Stimulated activated CD8-positive, alpha-beta memory T cell treated with anti-CD3 and anti-CD28 coated beads, Interleukin-12 subunit alpha, Interleukin-12 subunit beta, amount 100 ng/mL, for 4 hours (primary cell): ENCODE results near the gene IQCH.
"Not testable (repeated sequence)": the region's sequence is repeated elsewhere in the genome, so short reads cannot be mapped to it uniquely, and the experiment has no call there.

Source experiments
- DNase-seq: peaks from one replicate; pipeline ENCODE4 v3.0.0-alpha.2; 2020; ENCODE audit warnings: low read depth

Gene IQCH

GRCh38 chr15:67397139-67397538 is 142.6 kb downstream of the IQCH start:
- DNase-seq = no peak

DNA sequence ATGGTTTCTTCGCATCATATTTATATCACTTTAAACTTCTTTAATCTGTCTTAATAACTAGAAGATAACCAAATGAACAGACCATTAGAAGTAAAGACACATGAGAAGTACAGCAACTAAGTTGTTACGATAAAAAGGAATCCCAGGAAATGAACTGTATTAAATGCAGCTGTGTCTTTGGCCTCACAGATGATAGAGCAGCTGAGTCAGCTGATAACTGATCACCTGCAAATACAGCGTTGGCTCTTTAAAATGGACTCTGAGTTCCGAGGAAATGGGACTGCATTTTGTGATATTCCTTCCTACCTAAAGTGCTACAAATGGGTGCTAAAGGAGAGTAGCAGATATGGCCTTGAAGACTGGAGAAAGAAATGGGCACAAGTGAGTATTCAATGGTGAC is 145.3 kb downstream of the IQCH start:
- DNase-seq = no peak

DNA sequence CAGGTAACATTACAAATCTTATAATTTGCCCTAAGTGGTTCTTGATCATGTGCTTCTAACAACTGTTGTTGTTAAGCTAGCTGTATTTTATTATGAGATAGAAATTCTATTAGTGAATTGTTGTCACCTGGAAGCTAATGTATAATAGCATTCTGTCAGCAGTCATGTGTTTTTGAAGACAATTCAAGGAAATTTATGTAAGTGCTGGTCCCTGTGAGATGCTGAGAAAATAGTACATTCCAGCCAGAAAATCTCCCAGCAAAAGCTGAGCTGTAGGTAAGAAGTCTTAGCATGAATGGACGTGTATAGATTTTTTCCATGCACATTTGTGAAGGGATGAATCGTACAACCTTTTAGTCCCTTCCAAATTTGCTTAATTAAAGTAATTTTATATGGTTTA is 146.3 kb downstream of the IQCH start:
- DNase-seq = no peak

DNA sequence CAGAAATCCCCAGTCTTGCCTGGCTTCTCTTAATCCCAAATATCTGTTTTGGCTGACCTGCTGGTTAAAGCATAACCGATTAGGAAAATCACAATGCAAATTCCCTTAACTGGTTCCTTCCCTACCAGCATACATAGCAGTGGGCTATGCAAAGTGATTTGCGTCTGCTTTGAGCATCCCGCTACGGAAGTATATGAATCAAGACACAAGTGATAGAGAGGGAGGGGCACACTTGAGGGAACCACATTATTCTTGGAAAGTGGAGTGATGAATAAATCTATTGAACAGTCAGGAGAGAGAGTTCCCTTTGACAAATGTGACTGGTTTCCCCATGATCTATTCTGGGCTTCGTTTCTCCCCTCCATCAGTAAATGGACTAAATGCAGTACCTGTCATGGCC is 146.8 kb downstream of the IQCH start:
- DNase-seq = no peak

DNA sequence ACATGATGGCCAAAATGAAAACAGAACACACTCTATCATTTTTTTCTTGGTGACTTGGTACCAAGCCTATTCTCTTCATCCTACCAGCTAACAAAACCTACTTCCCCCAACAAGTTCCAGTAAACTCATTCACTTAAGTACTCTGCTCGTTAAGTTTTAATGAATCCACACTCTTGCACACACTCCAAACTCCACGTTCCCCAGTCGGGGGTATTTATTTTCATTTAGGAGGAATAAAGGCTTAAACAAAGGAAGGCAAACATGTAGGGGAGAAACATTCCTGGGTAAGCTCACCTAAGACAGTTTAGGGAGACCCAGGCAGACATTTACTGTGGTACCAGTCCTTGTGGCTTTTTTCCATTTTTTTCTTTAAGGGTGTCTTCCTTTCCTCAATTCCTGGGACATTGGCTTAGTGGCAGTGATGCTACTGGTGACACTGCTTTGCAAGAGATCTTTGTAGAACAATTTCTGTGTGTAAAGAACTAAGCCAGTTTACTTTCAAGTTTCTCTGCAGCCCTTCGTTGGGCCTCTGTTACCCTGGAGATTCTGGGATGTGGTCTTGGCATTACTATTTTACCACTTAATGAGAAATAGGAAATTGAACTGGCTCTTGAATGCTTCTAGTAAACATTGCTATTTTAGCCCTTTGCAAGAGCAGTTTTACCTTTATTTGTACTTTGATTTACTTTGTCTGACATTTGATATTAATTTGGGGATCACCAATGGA is 149.0 kb downstream of the IQCH start:
- no peak for DNase-seq

- no peak for DNase-seq
These were observed 150.9 kb downstream of the IQCH start for GRCh38 chr15:67405208-67406191.

GRCh38 chr15:67406257-67406861 is 151.8 kb downstream of the IQCH start:
- DNase-seq = no peak

GRCh38 chr15:67407786-67408185 is 153.2 kb downstream of the IQCH start:
- no peak for DNase-seq

DNA sequence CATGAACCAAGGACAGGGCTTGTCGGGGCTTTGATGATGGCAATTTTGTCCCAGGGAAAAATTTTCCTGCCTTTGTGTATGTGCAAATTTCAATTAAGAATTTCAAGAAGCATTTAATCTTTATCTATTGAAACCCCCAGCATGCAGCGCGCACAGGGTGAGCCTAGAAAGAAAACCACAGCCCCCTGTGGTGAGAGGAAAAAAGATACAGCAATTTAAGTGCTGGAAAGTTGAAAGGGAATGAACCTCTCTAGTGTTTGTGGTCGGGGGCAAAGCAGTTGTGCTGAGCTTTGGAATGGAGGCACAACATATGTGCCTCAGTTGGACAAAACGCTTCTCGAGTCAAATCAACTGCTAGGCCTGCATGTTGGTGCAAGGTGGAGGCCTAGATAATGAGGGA is 154.6 kb downstream of the IQCH start:
- no peak for DNase-seq

GRCh38 chr15:67411486-67411885 is 156.9 kb downstream of the IQCH start:
- no peak for DNase-seq

- DNase-seq = no peak
These were observed 159.3 kb downstream of the IQCH start for GRCh38 chr15:67413770-67414390.

- DNase-seq = no peak
These were observed 160.6 kb downstream of the IQCH start for GRCh38 chr15:67415181-67415580.

DNA sequence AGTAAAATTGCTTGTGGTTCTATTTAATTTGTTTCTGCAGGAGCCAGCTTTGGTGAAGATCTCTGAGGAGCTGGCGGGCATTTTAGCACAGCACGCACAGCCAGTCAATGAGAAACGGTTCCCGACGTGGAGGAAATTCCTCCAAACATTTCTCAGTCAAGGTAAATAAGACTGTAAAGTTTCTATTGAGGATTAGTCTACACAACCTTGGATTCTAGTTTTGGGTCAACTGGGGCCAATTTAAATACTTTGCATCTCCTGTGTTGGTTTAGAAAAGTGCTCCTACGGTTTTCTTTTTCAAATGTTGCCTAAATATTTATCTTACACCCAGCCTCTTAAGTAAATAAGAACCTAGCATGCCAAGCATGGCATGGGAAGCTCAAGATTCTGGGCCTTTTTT is 162.3 kb downstream of the IQCH start:
- DNase-seq = no peak

DNA sequence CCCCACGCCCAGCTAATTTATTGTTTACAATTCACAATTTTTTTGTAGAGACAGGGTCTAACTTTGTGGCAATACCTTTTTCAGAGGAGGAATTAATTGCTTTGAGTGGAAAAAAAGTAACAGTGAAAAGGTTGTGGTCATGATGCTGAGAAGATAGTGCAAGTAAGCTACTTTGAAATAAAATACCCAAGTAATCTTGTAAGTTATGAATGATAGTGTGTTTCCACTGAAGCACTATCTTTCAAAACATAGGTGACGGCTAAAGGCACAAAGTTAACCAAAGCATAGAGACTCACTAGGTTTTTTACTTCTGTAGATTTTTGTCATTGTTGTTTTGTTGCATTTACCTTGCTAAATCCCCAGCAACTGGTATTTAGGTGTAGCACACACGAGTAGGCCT is 165.1 kb downstream of the IQCH start:
- no peak for DNase-seq

- DNase-seq = no peak
These were observed 165.6 kb downstream of the IQCH start for GRCh38 chr15:67420137-67420536.

GRCh38 chr15:67421105-67421504 is 166.5 kb downstream of the IQCH start:
- DNase-seq = no peak

DNA sequence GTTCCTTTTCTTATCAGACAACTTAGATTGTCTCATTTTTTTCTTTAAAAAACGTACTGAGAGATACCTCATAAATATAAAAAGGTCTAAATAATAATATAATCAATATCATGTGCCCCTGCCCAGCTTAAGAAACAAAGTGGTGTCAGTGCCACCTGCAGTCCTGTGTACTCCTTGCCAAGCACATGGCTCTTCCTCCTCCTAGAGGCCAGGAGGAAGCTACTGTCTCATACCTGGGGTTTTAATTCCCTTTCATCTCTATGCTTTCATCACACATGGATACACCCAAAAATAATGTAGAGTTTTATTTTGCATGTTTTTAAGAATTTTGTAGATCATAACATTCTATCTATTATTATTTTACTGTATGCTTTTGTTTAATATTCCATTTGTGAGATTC is 167.7 kb downstream of the IQCH start:
- DNase-seq = no peak

DNA sequence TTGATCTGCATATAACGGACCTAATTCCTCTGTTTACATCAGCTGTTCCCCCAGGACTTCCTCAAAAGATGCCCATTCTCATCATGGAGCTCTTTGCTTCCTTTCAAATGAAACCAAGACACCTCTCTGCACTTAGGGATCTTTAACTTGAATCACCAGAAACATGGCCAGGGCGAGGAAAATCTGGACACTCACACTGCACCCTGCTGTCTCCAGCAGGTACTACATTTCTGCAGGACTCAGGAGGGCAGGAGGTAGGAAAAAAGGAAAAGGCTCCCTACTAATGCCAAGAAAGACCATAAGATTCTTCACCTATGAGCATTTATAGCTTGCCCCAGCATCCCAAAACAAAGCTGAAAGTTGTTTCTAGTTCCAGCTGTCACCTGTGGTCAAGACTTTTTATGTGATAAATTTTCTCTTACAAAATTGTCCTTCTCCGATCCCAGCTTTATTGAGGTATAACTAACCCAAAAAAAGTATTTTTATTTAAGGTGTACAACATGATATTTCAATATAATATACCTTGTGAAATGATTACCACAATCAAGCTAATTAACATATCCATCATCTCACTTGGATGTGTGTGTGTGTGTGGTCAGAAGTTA is 179.0 kb downstream of the IQCH start:
- no peak for DNase-seq

GRCh38 chr15:67436351-67437250 is 182.0 kb downstream of the IQCH start:
- not testable (repeated sequence) for DNase-seq

DNA sequence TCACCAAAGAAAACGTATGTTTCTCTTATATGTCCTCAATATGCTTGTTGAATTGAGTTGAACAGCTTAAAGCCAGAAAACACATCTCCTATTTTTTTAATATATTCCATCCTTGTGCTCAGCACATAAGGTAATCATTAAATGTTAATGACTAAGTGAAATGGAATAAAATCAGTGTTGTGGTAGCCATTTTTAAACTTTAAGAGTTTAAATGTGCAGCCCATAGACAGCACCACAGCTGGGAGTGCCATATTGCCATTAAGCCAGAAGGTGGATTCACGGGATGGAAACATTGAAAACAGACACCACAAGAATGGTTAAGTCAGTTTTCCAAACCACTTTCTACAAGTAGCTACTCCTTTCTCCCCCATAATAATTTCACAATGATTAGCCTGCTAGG is 189.5 kb downstream of the IQCH start:
- DNase-seq = no peak

DNA sequence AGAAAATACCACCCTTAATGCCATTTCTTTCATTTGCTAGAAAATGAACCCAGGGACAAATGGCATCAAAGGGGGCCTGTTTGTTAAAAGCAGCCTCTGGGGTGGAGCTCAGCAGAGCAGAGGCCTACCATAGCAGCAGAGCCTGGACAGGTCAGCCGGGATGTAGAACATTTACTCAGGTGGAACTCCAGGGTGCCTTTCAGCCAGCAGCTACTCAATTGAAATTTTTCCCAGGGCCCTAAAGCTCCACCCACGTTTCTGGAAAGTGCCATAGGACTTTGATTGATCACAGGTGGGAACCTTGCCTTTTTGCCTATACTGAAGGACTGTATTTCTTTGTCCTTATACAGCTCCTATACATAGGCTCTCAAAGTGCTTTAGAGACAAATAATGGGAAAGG is 191.9 kb downstream of the IQCH start:
- no peak for DNase-seq
